ENCODE measurements around the gene SP2.

DNA sequence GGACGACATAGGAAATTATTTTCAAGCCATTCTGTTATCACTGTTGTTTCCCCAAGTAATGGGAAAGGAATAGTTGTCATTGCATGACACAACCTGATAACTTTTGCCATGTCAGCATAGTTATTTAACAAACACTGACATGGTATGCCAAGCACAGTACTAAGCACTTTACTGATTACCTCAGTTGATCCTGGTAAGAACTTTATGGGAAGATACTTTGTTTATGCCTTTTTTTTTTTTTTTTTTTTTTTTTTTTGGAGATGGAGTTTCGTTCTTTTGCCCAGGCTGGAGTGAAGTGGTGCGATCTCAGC lies 29.6 kb downstream of the SP2 start:
- TF ChIP-seq, protein P1, sequence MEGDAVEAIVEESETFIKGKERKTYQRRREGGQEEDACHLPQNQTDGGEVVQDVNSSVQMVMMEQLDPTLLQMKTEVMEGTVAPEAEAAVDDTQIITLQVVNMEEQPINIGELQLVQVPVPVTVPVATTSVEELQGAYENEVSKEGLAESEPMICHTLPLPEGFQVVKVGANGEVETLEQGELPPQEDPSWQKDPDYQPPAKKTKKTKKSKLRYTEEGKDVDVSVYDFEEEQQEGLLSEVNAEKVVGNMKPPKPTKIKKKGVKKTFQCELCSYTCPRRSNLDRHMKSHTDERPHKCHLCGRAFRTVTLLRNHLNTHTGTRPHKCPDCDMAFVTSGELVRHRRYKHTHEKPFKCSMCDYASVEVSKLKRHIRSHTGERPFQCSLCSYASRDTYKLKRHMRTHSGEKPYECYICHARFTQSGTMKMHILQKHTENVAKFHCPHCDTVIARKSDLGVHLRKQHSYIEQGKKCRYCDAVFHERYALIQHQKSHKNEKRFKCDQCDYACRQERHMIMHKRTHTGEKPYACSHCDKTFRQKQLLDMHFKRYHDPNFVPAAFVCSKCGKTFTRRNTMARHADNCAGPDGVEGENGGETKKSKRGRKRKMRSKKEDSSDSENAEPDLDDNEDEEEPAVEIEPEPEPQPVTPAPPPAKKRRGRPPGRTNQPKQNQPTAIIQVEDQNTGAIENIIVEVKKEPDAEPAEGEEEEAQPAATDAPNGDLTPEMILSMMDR (IDR thresholded peaks at IDR 0.05; ENCODE audit: low read length): no peak
- TF ChIP-seq EZH2phosphoT487 (IDR thresholded peaks at IDR 0.05; ENCODE audit: low read length) (no peak), EZH2 (optimal IDR thresholded peaks at IDR 0.05; ENCODE audit: low read depth, low read length) (no peak)
